ENCODE results near the gene MISP3. TPM values are rescaled to one million over a fixed set of nuclear protein-coding genes. Genes with fewer than 3 reads are reported as not detected.
A peak's percentile ranks its signal among the peaks of the same experiment; 100 is the strongest.

MISP3 gene
- total and polyA plus RNA-seq, 2 of the 8 experiments (the other 6 are each of a cell fraction or from before 2014, with no cell fraction given) = 0.74 to 1.4 TPM

- TF ChIP-seq SIN3A (conservative IDR thresholded peaks at IDR 0.05 in 1 of 2, IDR thresholded peaks at IDR 0.05 in 1 of 2; ENCODE audit: low read depth in 1 of 2, low read length in 2 of 2) (no peak), RNF2 (IDR thresholded peaks at IDR 0.05; ENCODE audit: borderline replicate concordance, low read depth, low read length, missing control alignments, poor library complexity, severe bottlenecking) (no peak), ZNF274 (IDR thresholded peaks at IDR 0.05; ENCODE audit: borderline replicate concordance, extremely low read depth, low read length) (no peak), GABPA (IDR thresholded peaks at IDR 0.05; ENCODE audit: borderline replicate concordance, insufficient read depth, low read length) (no peak), EP300 (IDR thresholded peaks at IDR 0.05; ENCODE audit: borderline replicate concordance in 1 of 2, low read depth in 2 of 2, low read length in 2 of 2) (no peak), KDM1A (IDR thresholded peaks at IDR 0.05; ENCODE audit: borderline replicate concordance, low read length) (no peak), RAD21 (IDR thresholded peaks at IDR 0.05 in 1 of 2, conservative IDR thresholded peaks at IDR 0.05 in 1 of 2; ENCODE audit: low read depth in 2 of 2, low read length in 2 of 2) (peak; percentile 58 to 68), E2F6 (IDR thresholded peaks at IDR 0.05) (peak; percentile 48), USF2 (IDR thresholded peaks at IDR 0.05; ENCODE audit: low read length) (no peak)
These were observed 40.7 kb upstream of the MISP3 start, which contains the start of gene IL27RA (continued) for GRCh38 chr19:14031719-14032480.
